Measurements from ENCODE around the gene FHIT.

The FHIT gene

GRCh38 chr3:59854061-59854709 is 1397.1 kb downstream of the FHIT start:
- H3K4me3 ChIP-seq (ENCODE audit: low read depth in 1 of 2, low read length in 1 of 2) = no peak overlapping the region
- H3K36me3 ChIP-seq = no peaks in the 10 kb centered on the region
- H3K4me1 ChIP-seq (ENCODE audit: control insufficient read depth in 1 of 2, insufficient read depth in 1 of 2, low read depth in 1 of 2, low read length in 1 of 2) = no peaks in the 10 kb centered on the region
- no peaks in the 10 kb centered on the region for H3K9me3 ChIP-seq
- no peaks in the 10 kb centered on the region for H3K27me3 ChIP-seq
- TF ChIP-seq, protein P1, sequence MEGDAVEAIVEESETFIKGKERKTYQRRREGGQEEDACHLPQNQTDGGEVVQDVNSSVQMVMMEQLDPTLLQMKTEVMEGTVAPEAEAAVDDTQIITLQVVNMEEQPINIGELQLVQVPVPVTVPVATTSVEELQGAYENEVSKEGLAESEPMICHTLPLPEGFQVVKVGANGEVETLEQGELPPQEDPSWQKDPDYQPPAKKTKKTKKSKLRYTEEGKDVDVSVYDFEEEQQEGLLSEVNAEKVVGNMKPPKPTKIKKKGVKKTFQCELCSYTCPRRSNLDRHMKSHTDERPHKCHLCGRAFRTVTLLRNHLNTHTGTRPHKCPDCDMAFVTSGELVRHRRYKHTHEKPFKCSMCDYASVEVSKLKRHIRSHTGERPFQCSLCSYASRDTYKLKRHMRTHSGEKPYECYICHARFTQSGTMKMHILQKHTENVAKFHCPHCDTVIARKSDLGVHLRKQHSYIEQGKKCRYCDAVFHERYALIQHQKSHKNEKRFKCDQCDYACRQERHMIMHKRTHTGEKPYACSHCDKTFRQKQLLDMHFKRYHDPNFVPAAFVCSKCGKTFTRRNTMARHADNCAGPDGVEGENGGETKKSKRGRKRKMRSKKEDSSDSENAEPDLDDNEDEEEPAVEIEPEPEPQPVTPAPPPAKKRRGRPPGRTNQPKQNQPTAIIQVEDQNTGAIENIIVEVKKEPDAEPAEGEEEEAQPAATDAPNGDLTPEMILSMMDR (IDR thresholded peaks at IDR 0.05) = no peak
- H3K27ac ChIP-seq = no peak overlapping the region

DNA sequence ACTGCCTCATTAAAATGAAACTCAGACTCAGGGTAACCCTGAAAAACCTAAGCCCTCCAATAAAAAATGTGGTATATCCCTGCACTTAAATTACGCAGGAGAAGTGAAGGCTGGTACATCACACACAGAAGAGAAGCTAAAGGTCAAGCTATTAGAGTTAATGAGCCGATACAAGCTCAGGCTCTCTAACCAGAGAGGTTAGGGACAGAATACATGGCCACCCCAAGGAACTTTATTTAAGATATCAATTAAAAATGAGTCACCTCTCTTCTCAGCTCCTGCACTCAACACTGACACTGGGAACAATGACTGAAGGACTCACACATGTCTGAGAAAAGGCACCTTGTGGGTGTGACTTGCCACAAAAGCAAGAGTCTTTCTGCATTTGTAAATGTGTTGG is 1400.8 kb downstream of the FHIT start:
- no peaks in the 10 kb centered on the region for H3K36me3 ChIP-seq
- no peaks in the 10 kb centered on the region for H3K4me1 ChIP-seq (ENCODE audit: control insufficient read depth in 1 of 2, insufficient read depth in 1 of 2, low read depth in 1 of 2, low read length in 1 of 2)
- no peak overlapping the region for H3K4me3 ChIP-seq (ENCODE audit: low read depth in 1 of 2, low read length in 1 of 2)
- H3K9me3 ChIP-seq = no peaks in the 10 kb centered on the region
- TF ChIP-seq, protein P1 (IDR thresholded peaks at IDR 0.05) = no peak
- H3K27ac ChIP-seq = no peak overlapping the region
- no peaks in the 10 kb centered on the region for H3K27me3 ChIP-seq

GRCh38 chr3:59845386-59845785 is 1405.9 kb downstream of the FHIT start:
- TF ChIP-seq, protein P1 (IDR thresholded peaks at IDR 0.05) = no peak
- Histone ChIP-seq H3K36me3 (no peaks in the 10 kb centered on the region), H3K9me3 (no peaks in the 10 kb centered on the region), H3K4me3 (ENCODE audit: low read depth in 1 of 2, low read length in 1 of 2) (no peak overlapping the region), H3K27ac (no peak overlapping the region), H3K4me1 (ENCODE audit: control insufficient read depth in 1 of 2, insufficient read depth in 1 of 2, low read depth in 1 of 2, low read length in 1 of 2) (no peaks in the 10 kb centered on the region), H3K27me3 (no peaks in the 10 kb centered on the region)

GRCh38 chr3:59843821-59844220 is 1407.4 kb downstream of the FHIT start:
- TF ChIP-seq, protein P1 (IDR thresholded peaks at IDR 0.05) = no peak
- H3K36me3 ChIP-seq = no peaks in the 10 kb centered on the region
- H3K9me3 ChIP-seq = no peaks in the 10 kb centered on the region
- no peak overlapping the region for H3K4me3 ChIP-seq (ENCODE audit: low read depth in 1 of 2, low read length in 1 of 2)
- no peaks in the 10 kb centered on the region for H3K27me3 ChIP-seq
- no peak overlapping the region for H3K27ac ChIP-seq
- no peaks in the 10 kb centered on the region for H3K4me1 ChIP-seq (ENCODE audit: control insufficient read depth in 1 of 2, insufficient read depth in 1 of 2, low read depth in 1 of 2, low read length in 1 of 2)

DNA sequence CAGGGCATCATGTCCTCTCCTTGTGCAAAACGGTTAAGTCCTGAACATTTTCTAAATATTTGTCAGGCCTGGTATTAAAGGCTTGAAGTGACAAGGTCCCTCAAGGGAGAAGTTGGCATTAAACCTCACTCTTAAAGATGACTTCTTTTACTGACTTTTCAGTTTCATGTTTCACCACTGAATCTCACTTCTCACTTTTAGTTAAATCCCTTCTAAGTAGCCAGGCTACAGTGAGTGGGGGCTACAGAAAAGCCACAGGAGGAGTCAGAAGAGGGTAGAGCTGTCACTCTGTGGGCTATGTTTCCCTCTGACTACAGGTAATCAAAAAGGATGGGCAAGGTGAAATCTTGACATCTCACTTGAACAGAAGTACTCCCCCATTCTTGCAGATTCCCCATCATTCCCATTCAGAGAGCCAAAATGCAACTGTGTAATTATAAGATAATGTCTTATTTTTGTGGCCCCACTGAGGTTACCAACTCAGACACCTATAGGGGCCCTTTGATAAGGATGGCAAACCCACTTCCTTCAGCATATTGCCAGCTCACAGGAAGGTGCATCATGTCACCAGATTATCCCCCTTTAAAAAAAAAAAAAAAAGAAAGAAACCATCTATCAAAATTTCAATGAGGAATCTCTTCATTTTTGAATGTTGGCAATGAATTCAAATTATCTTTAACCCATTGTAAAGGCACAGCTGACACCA is 1411.3 kb downstream of the FHIT start:
- Histone ChIP-seq H3K27ac (no peak overlapping the region), H3K36me3 (no peaks in the 10 kb centered on the region), H3K4me3 (ENCODE audit: low read depth in 1 of 2, low read length in 1 of 2) (no peak overlapping the region), H3K9me3 (no peaks in the 10 kb centered on the region), H3K27me3 (no peaks in the 10 kb centered on the region), H3K4me1 (ENCODE audit: control insufficient read depth in 1 of 2, insufficient read depth in 1 of 2, low read depth in 1 of 2, low read length in 1 of 2) (no peaks in the 10 kb centered on the region)
- TF ChIP-seq, protein P1 (IDR thresholded peaks at IDR 0.05) = no peak

Data from neutrophil (primary cell).